Adipocyte (in vitro differentiated cells): Measurements from ENCODE around the gene IL3.

ENCODE experiments used
- DNase-seq: peaks from one replicate; pipeline ENCODE4 v3.0.0-alpha.2; 2015; ENCODE audit warnings: low read depth
- H3K27me3 ChIP-seq: replicated peaks from 2 replicates; pipeline ENCODE4 v1.7.0; 2013; ENCODE audit warnings: mild to moderate bottlenecking, low read length, moderate library complexity; ENCODE audit not compliant: control insufficient read depth, insufficient read depth
- H3K36me3 ChIP-seq: 2 replicates; pipeline ENCODE4 v1.7.0; 2013; ENCODE audit warnings: low read length, mild to moderate bottlenecking, moderate library complexity; ENCODE audit not compliant: control insufficient read depth, insufficient read depth, severe bottlenecking
- H3K4me1 ChIP-seq: 2 replicates; pipeline ENCODE4 v1.7.0; 2013; ENCODE audit warnings: mild to moderate bottlenecking, low read length, moderate library complexity; ENCODE audit not compliant: control insufficient read depth, insufficient read depth
- H3K4me3 ChIP-seq: 2 replicates; pipeline ENCODE4 v1.7.0; 2013; ENCODE audit warnings: mild to moderate bottlenecking, low read length, moderate library complexity
- H3K9ac ChIP-seq: 2 replicates; pipeline ENCODE4 v1.7.0; 2013; ENCODE audit warnings: mild to moderate bottlenecking, low read length, moderate library complexity
- H3K9me3 ChIP-seq: 2 replicates; pipeline ENCODE4 v1.7.0; 2013; ENCODE audit warnings: mild to moderate bottlenecking, low read length, moderate library complexity; ENCODE audit not compliant: control insufficient read depth

IL3 gene

GRCh38 chr5:132060501-132061161, at the start of gene IL3:
TSS of gene IL3 (plus strand) at chr5:132060655. CDS start at chr5:132060707, 52 bp downstream.
- Histone ChIP-seq H3K36me3 (no peaks in the 10 kb centered on the region), H3K9me3 (no peaks in the 10 kb centered on the region), H3K4me1 (no peaks in the 10 kb centered on the region), H3K27me3 (peaks cover 21% of the 10 kb centered on the region), H3K9ac (no peak within 1 kb of the TSS), H3K4me3 (no peak within 1 kb of the TSS)
- DNase-seq: no peak

- H3K9me3 ChIP-seq: peaks cover 10% of the 10 kb centered on the region
- peaks cover 52% of the 10 kb centered on the region for H3K27me3 ChIP-seq
- H3K4me1 ChIP-seq: no peaks in the 10 kb centered on the region
- H3K9ac ChIP-seq: no peak overlapping the region
- no peak for DNase-seq
- H3K36me3 ChIP-seq: no peaks in the 10 kb centered on the region
- H3K4me3 ChIP-seq: peak overlapping the region; percentile 70
Measured at GRCh38 chr5:132010989-132011621, 49.4 kb upstream of the IL3 start.

- no peaks in the 10 kb centered on the region for H3K4me1 ChIP-seq
- H3K36me3 ChIP-seq: no peaks in the 10 kb centered on the region
- H3K9me3 ChIP-seq: peaks cover 10% of the 10 kb centered on the region
- peaks cover 58% of the 10 kb centered on the region for H3K27me3 ChIP-seq
- H3K9ac ChIP-seq: no peak within 1 kb of the TSS
- DNase-seq: peak; percentile 55
- H3K4me3 ChIP-seq: peak within 1 kb of the TSS; percentile 70
Measured at GRCh38 chr5:132011622-132012343, 48.7 kb upstream of the IL3 start, which contains the start of gene ACSL6. TSS of gene ACSL6 (minus strand) at chr5:132011658. CDS start at chr5:132011553, 105 bp downstream.

GRCh38 chr5:132012371-132013005, 48.0 kb upstream of the IL3 start:
- Histone ChIP-seq H3K27me3 (peaks cover 64% of the 10 kb centered on the region), H3K4me1 (no peaks in the 10 kb centered on the region), H3K9ac (no peak overlapping the region), H3K4me3 (no peak overlapping the region), H3K9me3 (peaks cover 10% of the 10 kb centered on the region), H3K36me3 (no peaks in the 10 kb centered on the region)
- DNase-seq: peak; percentile 76

- no peak overlapping the region for H3K9ac ChIP-seq
- peaks cover 10% of the 10 kb centered on the region for H3K9me3 ChIP-seq
- peaks cover 68% of the 10 kb centered on the region for H3K27me3 ChIP-seq
- H3K4me1 ChIP-seq: no peaks in the 10 kb centered on the region
- no peak for DNase-seq
- no peaks in the 10 kb centered on the region for H3K36me3 ChIP-seq
- H3K4me3 ChIP-seq: no peak overlapping the region
Measured at GRCh38 chr5:132013006-132013689, 47.3 kb upstream of the IL3 start.

- Histone ChIP-seq H3K9me3 (peaks cover 10% of the 10 kb centered on the region), H3K9ac (no peak overlapping the region), H3K27me3 (peaks cover 67% of the 10 kb centered on the region), H3K4me1 (no peaks in the 10 kb centered on the region), H3K36me3 (no peaks in the 10 kb centered on the region), H3K4me3 (no peak overlapping the region)
- DNase-seq: no peak
Measured at GRCh38 chr5:132013711-132014110, 46.7 kb upstream of the IL3 start.

GRCh38 chr5:132016721-132017250, 43.7 kb upstream of the IL3 start:
- no peak for DNase-seq
- Histone ChIP-seq H3K36me3 (no peaks in the 10 kb centered on the region), H3K27me3 (peaks cover 52% of the 10 kb centered on the region), H3K9ac (no peak overlapping the region), H3K9me3 (peaks cover 10% of the 10 kb centered on the region), H3K4me3 (no peak overlapping the region), H3K4me1 (no peaks in the 10 kb centered on the region)

- H3K27me3 ChIP-seq: peaks cover 48% of the 10 kb centered on the region
- peaks cover 10% of the 10 kb centered on the region for H3K9me3 ChIP-seq
- no peak overlapping the region for H3K9ac ChIP-seq
- no peak for DNase-seq
- H3K36me3 ChIP-seq: no peaks in the 10 kb centered on the region
- H3K4me1 ChIP-seq: no peaks in the 10 kb centered on the region
- H3K4me3 ChIP-seq: no peak overlapping the region
Measured at GRCh38 chr5:132017316-132017715, 43.1 kb upstream of the IL3 start.

GRCh38 chr5:132017738-132018625, 42.5 kb upstream of the IL3 start:
- Histone ChIP-seq H3K4me1 (no peaks in the 10 kb centered on the region), H3K4me3 (no peak overlapping the region), H3K27me3 (peaks cover 45% of the 10 kb centered on the region), H3K36me3 (no peaks in the 10 kb centered on the region), H3K9me3 (peaks cover 10% of the 10 kb centered on the region), H3K9ac (no peak overlapping the region)
- DNase-seq: no peak

- no peaks in the 10 kb centered on the region for H3K36me3 ChIP-seq
- peaks cover 1% of the 10 kb centered on the region for H3K9me3 ChIP-seq
- DNase-seq: no peak
- no peak overlapping the region for H3K9ac ChIP-seq
- no peak overlapping the region for H3K4me3 ChIP-seq
- H3K4me1 ChIP-seq: no peaks in the 10 kb centered on the region
- peaks cover 38% of the 10 kb centered on the region for H3K27me3 ChIP-seq
Measured at GRCh38 chr5:132019337-132019736, 41.1 kb upstream of the IL3 start.
